HEK293T (cell line): ENCODE measurements around the gene NOTCH2.
"Not testable (repeated sequence)": the region's sequence is repeated elsewhere in the genome, so short reads cannot be mapped to it uniquely, and the experiment has no call there.

Experiments
- ARNT ChIP-seq: fragments of 450-650 bp; IDR thresholded peaks from 2 replicates; pipeline ENCODE4 v1.6.1; 2017; ENCODE audit warnings: mild to moderate bottlenecking
- BHLHE40 ChIP-seq: fragments of 450-650 bp; IDR thresholded peaks from 2 replicates; pipeline ENCODE4 v1.6.1; 2016; ENCODE audit warnings: mild to moderate bottlenecking, moderate library complexity, borderline replicate concordance
- ELF4 ChIP-seq: fragments of 450-650 bp; IDR thresholded peaks from 2 replicates; pipeline ENCODE4 v1.6.1; 2017; ENCODE audit warnings: antibody characterized with exemption
- FOXA1 ChIP-seq: fragments of 450-650 bp; IDR thresholded peaks from 2 replicates; pipeline ENCODE4 v1.6.1; 2016; ENCODE audit warnings: mild to moderate bottlenecking
- FOXK2 ChIP-seq: fragments of 450-650 bp; IDR thresholded peaks from 2 replicates; pipeline ENCODE4 v1.6.1; 2016; ENCODE audit warnings: mild to moderate bottlenecking
- FOXM1 ChIP-seq: fragments of 450-650 bp; IDR thresholded peaks from 2 replicates; pipeline ENCODE4 v1.6.1; 2017; ENCODE audit warnings: mild to moderate bottlenecking, borderline replicate concordance
- HDGF ChIP-seq: fragments of 450-650 bp; IDR thresholded peaks from 2 replicates; pipeline ENCODE4 v1.6.1; 2017; ENCODE audit warnings: antibody characterized with exemption, borderline replicate concordance
- L3MBTL2 ChIP-seq: fragments of 450-650 bp; conservative IDR thresholded peaks from 2 replicates; pipeline ENCODE4 v1.6.1; 2016; ENCODE audit warnings: mild to moderate bottlenecking
- NFRKB ChIP-seq: fragments of 450-650 bp; IDR thresholded peaks from 2 replicates; pipeline ENCODE4 v1.6.1; 2016; ENCODE audit warnings: mild to moderate bottlenecking, moderate library complexity
- SP1 ChIP-seq: fragments of 450-650 bp; IDR thresholded peaks from 2 replicates; pipeline ENCODE4 v1.6.1; 2017
- SUZ12 ChIP-seq: fragments of 450-650 bp; IDR thresholded peaks from 2 replicates; pipeline ENCODE4 v1.6.1; 2016; ENCODE audit warnings: mild to moderate bottlenecking
- TARDBP ChIP-seq: fragments of 450-650 bp; IDR thresholded peaks from 2 replicates; pipeline ENCODE4 v1.6.1; 2016
- ZNF384 ChIP-seq: fragments of 450-650 bp; IDR thresholded peaks from 2 replicates; pipeline ENCODE4 v1.6.1; 2016
- TF ChIP-seq, protein P1 (sequence below): fragments of 450-650 bp; IDR thresholded peaks from 2 replicates; pipeline ENCODE4 v1.6.1; 2016

GRCh38 chr1:120069920-120070214, 405 bp upstream of the NOTCH2 start:
- TF ChIP-seq SP1, L3MBTL2, ZNF384, NFRKB, SUZ12, ELF4, ARNT, FOXK2, BHLHE40, TARDBP, FOXA1, FOXM1, HDGF: not testable (repeated sequence)
- TF ChIP-seq, protein P1, sequence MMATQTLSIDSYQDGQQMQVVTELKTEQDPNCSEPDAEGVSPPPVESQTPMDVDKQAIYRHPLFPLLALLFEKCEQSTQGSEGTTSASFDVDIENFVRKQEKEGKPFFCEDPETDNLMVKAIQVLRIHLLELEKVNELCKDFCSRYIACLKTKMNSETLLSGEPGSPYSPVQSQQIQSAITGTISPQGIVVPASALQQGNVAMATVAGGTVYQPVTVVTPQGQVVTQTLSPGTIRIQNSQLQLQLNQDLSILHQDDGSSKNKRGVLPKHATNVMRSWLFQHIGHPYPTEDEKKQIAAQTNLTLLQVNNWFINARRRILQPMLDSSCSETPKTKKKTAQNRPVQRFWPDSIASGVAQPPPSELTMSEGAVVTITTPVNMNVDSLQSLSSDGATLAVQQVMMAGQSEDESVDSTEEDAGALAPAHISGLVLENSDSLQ = not testable (repeated sequence)
